Hindlimb muscle (tissue), 1 donor: Measurements from ENCODE around the gene KCNN3. TPM values are rescaled to one million over a fixed set of nuclear protein-coding genes. Genes with fewer than 3 reads are reported as not detected.
A peak's percentile ranks its signal among the peaks of the same experiment; 100 is the strongest.

ENCODE experiments used
- DNase-seq: peaks from one replicate; pipeline ENCODE4 v3.0.0-alpha.2; 2013
- polyA plus RNA-seq: library from polyadenylated mRNA; unstranded; fragments of 120-200 nt; gene quantifications from one replicate; pipeline ENCODE4 v1.2.1, GENCODE V29; 2013; ENCODE audit not compliant: insufficient read length

Gene KCNN3
- polyA plus RNA-seq, 1 donor, result 11.8 TPM

DNA sequence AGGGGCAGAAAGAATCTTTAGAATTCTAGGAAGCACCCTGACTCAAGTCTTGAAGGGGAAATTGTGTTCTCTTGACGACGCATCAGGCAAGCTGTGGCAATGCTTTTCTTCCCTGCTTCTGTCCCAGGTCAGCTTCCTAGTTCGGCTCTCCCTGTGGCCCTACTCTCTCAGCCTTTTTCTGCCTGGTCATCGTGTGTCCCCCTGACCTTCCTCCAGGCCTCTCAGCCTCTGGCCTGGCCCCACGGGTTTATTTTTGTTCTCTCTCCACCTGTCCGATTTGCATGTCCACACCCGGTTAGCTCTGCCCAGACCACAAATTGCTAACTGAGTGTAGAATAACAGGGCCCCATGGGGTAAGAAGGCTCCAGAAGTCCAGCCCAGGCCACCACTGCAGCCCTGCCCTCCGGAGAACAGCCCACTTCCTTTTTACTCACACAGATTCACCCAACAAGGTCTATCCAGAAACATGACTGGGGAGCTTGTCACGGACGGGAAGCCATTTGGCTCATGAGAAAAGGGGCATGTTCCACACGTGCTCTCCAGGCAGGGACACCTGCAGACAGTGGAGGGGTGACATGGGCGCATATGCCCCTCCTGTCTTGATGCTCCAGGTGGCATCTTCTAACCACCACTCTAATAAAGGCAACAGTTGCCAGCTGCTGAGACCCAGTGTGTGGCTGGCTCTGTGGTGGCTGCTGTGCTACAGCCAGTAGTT is 9.8 kb downstream of the KCNN3 start:
- no peak for DNase-seq

DNA sequence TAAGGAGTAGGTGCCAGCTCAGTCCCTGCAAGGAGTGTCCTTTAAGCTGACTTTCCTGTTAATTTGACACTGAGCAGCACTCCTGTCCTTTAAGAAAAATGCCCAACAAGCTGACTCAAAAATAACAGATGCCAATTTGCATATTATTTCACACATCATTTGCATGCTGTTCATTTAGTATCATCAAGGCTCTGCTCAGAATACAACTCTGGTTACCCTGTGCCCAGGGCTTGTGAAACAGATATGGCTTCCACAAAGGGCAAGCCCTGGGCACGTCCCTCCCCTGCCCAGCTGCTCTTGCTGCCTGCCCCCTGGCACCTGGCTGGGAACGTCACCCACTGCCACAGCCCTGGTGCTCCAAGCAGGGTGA is 10.3 kb downstream of the KCNN3 start:
- DNase-seq, result no peak

DNA sequence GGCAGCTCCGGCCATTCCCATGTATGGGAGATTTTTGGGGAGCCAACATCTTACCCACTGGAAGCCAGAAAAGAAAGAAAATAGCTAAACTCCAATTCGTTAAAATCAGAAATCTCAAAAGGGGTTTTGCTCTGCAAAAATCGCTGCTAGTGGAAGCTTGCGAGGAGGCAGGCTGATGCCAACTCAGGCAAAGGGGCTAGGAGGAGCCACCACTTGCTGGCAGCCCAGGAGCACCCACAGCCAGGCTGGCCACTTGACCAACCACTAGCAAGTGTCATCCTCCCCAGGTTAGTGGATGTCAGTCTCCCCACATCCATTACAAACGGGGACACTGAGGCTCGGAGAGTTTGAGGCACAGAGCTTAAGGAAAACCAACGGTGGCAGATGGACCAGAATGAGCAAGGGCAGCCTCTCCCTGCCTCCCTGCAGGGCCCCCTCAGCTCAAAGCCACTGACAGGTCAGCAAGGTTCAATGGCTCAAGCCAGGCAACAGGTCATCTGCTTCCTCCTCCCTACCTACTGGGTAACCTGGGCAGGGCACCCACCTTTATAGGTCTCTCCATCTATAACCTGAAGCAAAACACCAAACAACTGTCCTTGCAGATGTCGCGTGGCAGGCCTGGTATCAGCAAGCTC is 10.8 kb downstream of the KCNN3 start:
- DNase-seq, result no peak

DNA sequence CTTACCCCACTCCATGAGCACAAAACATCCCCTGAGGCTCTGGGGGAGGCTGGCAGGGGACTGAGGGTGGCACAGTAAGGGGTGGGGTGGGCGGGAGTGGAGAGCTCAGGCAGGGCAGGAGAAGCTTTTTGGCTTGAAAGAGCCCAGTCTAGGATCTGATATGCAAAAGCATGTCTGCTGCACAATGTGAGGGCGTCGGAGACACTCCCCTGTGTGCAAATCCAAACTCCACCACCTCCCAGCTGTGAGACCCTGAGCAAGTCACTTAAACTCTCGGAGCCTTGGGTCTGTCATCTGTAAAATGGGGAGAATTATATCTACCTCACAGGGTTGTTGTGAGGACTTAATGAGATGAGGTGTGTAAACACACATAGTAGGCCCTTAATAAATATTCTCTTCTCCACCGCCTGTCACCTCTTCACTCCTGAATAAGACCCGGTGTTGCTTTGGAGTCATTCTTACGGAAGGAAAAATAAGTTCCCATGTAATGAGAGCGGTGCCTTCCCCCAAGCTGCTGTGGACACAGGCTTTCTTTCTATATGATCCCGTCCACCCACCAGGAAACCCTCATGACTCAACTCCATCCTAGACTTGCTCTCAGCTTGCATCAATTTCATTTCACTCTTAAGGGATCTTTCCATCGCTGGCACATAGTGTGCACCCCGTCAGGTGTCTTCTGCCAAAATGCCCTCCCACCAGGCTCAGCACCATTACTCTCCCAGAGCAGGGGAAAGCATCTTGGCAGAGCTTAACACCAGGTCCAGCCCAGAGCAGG is 12.5 kb downstream of the KCNN3 start:
- DNase-seq, result no peak

DNA sequence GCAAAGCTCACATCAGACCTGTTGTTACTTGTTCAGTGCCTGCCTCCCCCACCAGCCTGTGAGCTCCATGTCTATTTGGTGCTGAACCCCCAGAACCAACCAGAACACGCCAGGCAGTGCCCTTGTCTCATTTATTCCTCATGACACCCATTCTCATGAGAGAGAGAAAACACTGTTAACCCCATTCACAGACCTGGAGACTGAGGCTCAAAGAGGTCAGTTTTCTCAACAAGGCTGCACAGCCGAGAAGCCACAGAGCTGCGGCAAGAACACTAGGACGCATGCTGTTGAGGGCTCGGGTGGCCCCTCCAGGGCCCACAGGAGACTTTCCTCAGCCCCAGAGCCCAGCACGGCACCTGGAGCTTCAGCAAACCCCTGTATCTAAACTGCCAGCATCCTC is 13.1 kb downstream of the KCNN3 start:
- no peak for DNase-seq

DNA sequence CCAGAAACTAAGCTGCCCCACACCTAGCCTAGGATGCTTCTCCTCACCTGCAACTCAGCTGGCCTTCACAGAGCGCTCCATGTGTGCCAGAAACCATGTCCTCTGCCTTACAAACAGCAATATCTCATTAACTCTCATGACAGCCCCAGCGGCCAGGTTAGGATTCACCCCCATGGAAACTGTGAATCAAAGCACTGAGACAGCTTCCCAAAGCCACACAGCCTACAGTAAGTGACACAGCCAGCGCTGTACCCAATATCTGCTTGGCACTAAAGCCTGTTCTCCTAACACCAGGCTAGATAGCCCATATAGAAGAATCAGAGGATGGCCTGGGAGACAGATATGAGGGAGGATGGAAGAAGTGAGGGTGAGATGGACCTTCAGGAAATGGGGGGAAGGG is 13.5 kb downstream of the KCNN3 start:
- DNase-seq, result no peak

DNA sequence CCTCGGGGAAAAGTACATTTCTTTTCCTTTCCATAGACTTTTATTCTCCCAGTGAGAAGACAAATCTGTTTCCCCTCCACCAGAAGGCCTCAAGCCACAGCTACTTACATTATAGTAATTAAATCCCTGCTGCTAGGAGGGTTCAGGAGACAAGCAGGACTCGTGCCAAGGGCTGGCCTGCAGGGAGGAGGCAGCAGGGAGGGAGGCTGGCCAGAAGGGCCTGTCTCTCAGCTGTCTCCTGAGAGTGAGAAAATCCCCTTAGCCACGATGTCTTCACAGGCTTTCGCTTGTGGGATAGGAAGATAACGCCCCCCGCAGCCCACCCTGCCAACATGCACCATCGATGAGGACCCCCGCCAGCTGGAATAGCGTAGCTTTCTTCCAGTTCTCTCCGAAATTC is 14.0 kb downstream of the KCNN3 start:
- peak; percentile 66 for DNase-seq

DNA sequence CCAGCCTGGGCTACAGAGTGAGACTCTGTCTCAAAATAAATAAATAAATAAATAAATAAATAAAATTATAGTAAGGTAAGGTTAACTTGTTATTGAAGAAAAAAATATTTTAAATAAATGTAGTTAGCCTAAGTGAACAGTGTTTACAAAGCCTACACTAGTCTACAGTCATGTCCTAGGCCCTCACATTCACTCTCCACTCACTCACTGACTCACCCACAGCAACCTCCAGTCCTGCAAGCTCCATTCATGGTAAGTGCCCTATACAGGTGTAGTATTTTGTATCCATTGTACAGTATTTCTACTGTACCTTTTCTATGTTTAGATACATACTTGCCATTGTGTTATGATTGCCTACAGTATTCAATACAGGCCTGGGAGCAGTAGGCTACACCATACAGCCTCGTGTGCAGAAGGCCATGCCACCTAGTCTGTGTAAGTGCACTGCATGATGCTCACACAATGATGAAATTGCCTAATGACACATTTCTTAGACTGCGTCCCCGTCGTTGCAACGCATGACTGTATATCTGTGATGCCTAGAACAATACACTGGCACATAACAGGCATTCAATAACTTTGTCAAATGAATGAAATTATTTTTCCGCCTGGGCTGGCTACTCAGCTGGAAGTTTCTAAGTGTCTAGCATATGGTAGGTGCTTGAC is 14.8 kb downstream of the KCNN3 start:
- no peak for DNase-seq

DNA sequence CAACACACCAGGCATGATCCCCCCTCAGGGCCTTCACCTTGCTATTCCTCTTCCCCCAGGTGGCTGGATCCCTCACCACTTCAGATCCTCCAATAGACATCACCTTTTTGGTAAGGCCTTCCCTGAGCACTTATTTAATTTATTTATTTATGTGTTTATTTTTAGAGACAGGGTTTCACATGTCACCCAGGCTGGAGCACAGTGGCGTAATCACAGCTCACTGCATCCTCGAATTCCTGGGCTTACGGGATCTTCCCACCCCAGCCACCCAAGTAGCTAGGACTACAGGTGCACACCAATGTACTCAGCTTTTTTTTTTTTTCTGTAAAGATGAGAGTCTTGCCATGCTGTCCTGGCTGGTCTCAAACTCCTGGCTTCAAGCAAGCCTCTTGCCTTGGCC is 17.2 kb downstream of the KCNN3 start:
- DNase-seq, result no peak

DNA sequence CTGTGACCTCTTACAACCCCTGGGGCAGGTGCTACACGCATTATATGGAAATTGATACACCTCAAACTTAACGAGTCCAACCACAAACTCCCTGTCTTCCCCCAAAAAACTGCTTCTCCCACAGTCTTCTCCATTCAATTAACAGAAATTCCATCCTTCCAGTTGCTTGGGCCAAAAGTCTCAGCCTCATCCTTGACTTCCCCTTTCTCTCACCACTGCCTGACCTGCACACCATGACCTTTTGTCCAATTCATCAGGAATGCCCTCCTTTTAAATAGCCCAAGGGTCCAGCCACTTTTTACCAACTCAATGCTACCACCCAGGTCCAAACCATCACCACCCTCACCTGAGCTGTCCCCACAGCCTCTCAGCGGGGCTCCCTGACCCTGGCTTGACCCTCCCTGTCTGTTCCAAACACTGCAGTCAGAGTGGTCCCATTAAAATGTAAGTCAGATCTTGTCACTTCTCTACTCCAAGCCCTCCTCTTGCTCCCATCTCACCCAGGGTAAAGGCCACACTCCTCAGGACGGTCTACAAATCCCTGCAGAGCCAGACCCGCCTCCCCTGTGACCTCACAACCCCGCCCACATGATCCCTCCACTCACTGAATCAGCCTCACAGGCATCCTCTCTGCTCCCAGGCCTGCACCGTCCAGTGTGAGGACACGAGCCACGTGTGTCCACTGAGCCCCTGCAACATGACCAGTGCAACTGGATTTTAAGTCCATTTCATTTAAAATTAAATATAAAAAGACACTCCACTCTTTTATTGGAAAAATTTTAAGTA is 18.5 kb downstream of the KCNN3 start:
- no peak for DNase-seq

DNA sequence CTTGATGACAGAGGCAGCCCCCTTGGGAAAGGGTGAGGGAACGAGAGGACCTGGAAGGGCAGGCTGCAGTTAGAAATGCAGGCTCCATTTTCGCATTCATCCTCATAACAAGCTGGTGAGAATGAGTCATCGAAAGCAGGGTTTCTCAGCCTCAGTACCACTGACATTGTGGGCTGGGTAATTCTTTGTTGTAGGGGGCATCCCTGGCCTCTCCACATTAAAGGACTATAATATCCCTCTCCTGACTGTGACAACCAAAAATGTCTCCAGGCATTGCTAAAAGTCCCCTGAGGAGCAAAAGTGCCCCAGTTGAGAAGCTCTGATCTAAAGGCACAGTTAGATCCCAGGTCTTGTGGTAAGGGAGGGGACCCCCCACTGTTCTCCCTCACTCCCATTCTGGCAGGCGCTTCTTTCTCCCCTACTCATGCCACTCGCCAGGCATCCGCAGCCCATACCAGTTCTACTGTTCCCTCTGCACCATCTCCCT is 20.4 kb downstream of the KCNN3 start:
- DNase-seq, result no peak

DNA sequence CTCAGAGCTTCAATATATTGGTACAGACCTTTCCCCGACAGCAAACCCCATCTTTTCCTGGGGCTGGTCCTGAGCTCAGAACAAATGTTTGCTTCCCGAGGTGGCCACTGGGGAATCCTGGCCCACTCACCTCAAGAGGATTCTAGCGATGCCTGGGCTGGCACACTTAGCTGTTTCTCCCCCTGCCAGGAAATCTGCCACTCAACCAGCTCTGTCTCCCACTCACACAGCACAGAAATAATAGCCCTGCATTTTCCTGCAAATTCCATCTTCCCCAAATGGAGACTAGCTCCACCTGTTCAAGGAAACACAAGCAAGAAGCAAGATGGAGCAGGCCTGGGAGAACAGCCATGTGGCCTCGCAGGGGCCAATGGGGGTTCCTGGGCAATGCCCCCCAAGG is 21.1 kb downstream of the KCNN3 start:
- no peak for DNase-seq

DNA sequence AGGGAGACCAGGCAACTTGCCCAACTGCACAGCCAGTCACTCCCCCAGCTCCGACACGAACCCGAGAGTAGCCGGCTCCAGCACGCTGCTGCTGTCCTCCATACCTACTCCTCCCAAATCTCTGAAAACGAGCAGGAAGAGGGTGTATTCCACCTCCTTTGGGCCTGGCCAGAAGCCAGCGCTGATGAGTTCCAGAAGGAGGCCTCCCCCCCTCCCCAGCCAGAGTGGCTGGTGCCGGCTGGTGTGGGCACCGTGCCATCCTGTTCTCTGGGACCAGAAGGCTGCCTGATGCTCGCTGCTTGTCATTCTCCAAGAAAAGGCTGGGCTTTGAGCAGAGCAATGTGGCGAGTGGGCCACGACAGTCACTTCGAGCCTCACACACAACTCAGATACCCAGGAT is 22.2 kb downstream of the KCNN3 start:
- no peak for DNase-seq

DNA sequence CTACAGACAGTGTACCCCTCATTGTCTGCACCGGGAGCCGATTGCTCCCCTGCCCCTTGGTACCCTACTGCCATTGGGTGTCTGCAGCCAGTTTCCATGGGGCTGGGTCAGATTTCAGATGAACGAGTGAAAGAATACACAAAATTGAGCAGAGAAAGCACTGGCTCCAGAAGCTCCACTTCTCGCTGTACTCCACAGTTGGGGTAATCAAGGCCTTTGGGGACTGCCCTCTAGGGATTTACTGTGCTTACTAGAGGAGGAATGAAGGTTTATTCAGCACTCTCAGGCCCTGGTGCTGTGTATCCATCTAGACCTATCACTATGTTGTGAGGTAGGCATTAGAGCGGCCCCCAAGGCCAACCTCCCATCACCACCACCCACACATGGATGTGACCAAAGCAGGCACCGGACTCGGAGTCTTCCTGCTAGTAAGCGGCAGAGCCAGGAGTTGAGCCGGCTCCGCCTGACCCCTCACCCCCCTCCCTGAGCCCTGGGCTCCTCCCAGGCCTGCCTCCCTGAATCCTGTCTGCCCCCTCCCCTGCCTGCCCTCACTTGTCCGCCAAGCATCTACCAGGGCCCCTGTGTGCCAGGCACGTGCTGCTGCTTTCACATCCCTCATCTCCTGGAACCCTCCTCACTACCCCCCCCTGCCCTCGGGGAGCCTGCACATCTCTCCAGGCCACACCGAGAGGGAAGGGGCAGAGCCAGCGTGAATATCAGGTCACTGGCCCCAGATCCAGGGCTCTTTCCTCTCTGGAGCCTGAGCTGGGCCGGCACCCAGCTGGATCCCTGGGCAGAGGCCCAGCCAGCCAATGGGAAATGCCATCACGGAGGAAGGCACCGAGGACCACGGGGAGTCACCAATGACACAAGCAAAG is 23.3 kb downstream of the KCNN3 start:
- no peak for DNase-seq

DNA sequence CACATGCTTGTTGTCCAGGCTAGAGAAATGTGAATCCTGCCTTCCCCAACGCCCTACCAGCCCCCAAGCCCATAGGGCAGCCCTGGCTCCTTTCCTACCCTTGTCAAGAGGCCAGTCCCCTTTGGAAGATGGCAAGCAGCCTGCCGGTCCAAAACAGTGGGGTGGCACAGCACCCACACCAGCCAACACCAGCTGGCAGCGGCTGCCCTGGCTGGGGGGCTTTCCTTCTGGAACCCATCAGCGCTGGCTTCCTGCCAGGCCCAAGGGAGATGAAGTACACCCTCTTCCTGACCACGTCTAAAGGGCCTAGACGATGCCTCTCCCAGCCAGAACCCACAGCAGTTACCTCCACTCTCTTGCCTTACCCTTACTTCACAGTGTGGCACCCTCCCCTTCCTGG is 24.2 kb downstream of the KCNN3 start:
- no peak for DNase-seq

DNA sequence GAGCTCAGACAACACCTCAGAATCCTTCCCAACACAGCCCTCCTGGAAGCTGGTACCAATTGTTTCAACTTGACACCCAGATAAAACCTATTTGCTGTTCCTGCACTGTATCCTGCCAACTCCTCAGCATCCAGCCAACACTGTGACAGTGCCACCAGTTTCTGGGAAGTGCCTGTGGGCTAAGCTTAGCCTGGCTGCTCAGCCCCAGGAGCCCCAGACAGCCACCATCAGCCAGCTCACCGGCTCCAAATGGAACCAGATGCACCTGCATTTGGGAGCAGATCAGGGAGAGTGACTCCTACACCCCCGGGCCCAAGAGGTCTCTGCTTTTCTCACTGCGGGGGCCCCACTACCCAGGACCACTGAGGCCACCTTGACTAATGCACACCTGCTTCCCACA is 24.9 kb downstream of the KCNN3 start:
- DNase-seq, result no peak

DNA sequence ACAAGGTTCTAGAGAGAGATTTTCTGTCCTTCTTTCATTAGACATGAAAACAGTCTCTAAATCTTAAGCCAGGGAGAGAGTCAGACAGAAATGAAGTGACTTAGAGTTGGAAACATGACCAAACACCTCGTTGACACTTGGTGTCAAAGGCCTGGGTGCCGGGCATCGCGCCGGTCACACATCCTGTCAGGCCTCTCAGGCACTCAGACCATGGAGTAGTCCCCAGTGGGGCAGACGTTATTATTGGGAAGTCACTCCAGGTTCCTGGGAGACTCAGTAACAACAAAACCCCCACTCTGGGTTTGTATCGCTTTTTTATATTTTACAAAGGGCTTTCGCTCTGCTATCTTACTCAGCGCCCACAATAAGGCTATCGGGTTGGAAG is 25.8 kb downstream of the KCNN3 start:
- no peak for DNase-seq

DNA sequence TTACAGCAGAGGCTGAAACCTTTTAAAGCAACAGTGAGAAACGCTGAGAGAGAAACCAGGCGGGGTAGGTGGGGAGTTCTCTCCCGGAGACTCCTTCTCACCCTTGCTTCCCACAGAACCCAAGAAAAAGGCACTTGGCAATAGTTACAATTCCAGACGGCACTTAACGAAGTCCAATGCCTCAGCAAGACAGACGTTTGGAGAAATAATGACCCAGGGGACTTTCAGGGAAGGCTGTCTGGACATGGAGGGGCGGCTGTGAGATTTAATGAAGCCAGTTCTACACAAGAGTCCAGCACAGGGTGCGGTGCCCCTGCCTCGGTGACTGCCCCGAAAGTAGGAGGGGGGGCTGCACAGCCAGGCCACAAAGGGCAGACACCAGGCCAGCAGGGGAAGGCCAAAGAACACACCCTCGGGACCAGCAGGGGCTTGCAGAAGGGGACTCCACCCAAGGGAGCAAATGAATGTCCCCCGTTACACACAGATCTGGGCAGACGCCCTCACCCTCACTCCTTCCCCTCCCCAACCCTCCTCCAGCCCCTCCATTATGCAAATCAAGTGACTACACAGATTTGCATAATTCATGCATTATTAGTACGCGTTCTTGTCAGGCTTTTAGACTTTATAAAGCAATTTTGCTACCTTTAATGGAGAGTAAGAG is 26.3 kb downstream of the KCNN3 start:
- no peak for DNase-seq

DNA sequence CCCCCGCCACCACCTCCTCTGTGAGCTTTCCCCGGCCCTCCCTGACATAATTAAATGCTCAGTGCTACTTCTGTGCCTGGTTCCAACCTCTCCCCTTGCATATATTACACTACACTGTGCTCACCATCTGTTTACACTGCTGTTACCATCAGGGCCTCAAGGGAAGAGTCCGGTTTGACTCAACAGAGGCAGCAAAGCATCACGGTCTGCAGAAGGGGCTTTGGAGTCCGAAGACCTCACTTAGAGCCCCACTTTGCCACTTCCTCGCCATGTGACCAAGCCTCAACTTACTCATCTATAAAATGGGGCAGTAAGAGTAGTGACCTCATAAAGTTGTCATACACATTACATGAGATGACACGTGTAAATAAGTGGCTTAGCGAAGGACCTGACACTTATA is 27.4 kb downstream of the KCNN3 start:
- no peak for DNase-seq

DNA sequence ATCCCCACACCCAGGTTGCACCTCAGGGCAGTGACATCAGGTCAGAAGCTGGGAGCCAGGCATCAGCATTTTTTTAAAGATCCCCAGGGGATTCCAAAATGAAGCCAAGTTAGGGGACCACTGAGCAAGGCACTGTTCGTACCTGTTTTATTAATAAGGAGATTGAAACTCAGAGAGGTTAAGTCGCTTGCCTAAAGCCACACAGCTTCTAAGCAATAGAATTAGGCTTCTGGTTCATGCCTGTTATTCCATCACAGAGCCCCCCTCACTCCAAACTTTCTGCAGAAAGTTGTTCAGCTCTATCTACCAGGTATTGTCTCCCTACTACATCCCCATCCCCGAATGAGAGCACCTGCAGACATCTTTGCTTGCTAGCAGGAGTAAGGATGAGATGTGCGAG is 28.7 kb downstream of the KCNN3 start:
- no peak for DNase-seq
